IMR-90 (cell line): Measurements from ENCODE around the gene ZFP36. TPM values are rescaled to one million over a fixed set of nuclear protein-coding genes. Genes with fewer than 3 reads are reported as not detected.

ENCODE experiments used
- ATAC-seq: fragments of 200-7000 bp; cut with Tn5 transposase; 2 replicates; pipeline ENCODE4 v1.9.1; 2020; ENCODE audit warnings: low read depth, mild to moderate bottlenecking, moderate library complexity
- BruUV-seq: library from RNA; stranded (reverse); fragments of 400-500 nt; replicated peaks from 2 replicates; lab custom pipeline; 2021; lab: Mats Ljungman, UMichigan
- CTCF ChIA-PET: fragments of 300-600 bp; formaldehyde crosslinking; extraction: SDS; loops from one replicate; lab custom pipeline; 2021; ENCODE audit warnings: antibody characterized with exemption; lab: Yijun Ruan, JAX
- POLR2A ChIA-PET: fragments of 300-600 bp; sonication (Branson Sonifier 250); formaldehyde crosslinking; loops from one replicate; lab custom pipeline; 2022; ENCODE audit warnings: antibody characterized with exemption; ENCODE audit not compliant: unreplicated experiment; lab: Charles Lee
- DNase-seq: peaks from one replicate; pipeline ENCODE4 v3.0.0; 2013
- H2AFZ ChIP-seq: replicated peaks from 2 replicates; pipeline ENCODE3; 2013; ENCODE audit warnings: low read length, mild to moderate bottlenecking; ENCODE audit not compliant: poor library complexity
- H2AK5ac ChIP-seq: 2 replicates; pipeline ENCODE4 v1.6.1; 2013; ENCODE audit warnings: low read depth, low read length, inconsistent platforms
- H2AK9ac ChIP-seq: replicated peaks from 2 replicates; pipeline ENCODE3; 2013; ENCODE audit warnings: mild to moderate bottlenecking, low read depth, low read length, moderate library complexity; ENCODE audit not compliant: poor library complexity
- H2BK120ac ChIP-seq: 2 replicates; pipeline ENCODE4 v1.6.1; 2013; ENCODE audit warnings: low read depth, low read length, inconsistent platforms
- H2BK15ac ChIP-seq: 3 replicates; pipeline ENCODE4 v1.6.1; 2013; ENCODE audit warnings: low read depth, low read length, inconsistent platforms
- H2BK20ac ChIP-seq: 2 replicates; pipeline ENCODE4 v1.6.1; 2013; ENCODE audit warnings: low read depth, mild to moderate bottlenecking, inconsistent platforms, low read length, moderate library complexity
- H2BK5ac ChIP-seq: 2 replicates; pipeline ENCODE4 v1.6.1; 2013; ENCODE audit warnings: mild to moderate bottlenecking, low read depth, low read length, inconsistent platforms; ENCODE audit not compliant: poor library complexity, severe bottlenecking
- H3K14ac ChIP-seq: replicated peaks from 2 replicates; pipeline ENCODE4 v1.6.1; 2013; ENCODE audit warnings: low read depth, low read length, inconsistent platforms
- H3K18ac ChIP-seq: 2 replicates; pipeline ENCODE4 v1.6.1; 2013; ENCODE audit warnings: low read depth, low read length, control low read depth
- H3K23ac ChIP-seq: 2 replicates; pipeline ENCODE4 v1.6.1; 2013; ENCODE audit warnings: low read depth, low read length, inconsistent platforms
- H3K27ac ChIP-seq: 2 replicates; pipeline ENCODE4 v1.5.1; 2013; ENCODE audit warnings: mild to moderate bottlenecking, control low read depth, low read length; ENCODE audit not compliant: insufficient read depth
- H3K27me3 ChIP-seq: 2 replicates; pipeline ENCODE4 v1.6.1; 2013; ENCODE audit warnings: low read length; ENCODE audit not compliant: control insufficient read depth, insufficient read depth
- H3K36me3 ChIP-seq: 2 replicates; pipeline ENCODE4 v1.6.1; 2013; ENCODE audit warnings: low read length, mixed read lengths; ENCODE audit not compliant: control insufficient read depth, insufficient read depth
- H3K4ac ChIP-seq: 2 replicates; pipeline ENCODE4 v1.6.1; 2013; ENCODE audit warnings: low read depth, low read length, inconsistent platforms
- H3K4me1 ChIP-seq: 2 replicates; pipeline ENCODE4 v1.6.1; 2013; ENCODE audit warnings: low read length, mixed read lengths; ENCODE audit not compliant: control insufficient read depth, insufficient read depth
- H3K4me2 ChIP-seq: 2 replicates; pipeline ENCODE4 v1.6.1; 2013; ENCODE audit warnings: low read depth, mild to moderate bottlenecking, control low read depth, low read length, moderate library complexity
- H3K4me3 ChIP-seq: 2 replicates; pipeline ENCODE4 v1.5.1; 2013; ENCODE audit warnings: low read depth, mild to moderate bottlenecking, control low read depth, low read length, moderate library complexity; ENCODE audit not compliant: insufficient read depth
- H3K56ac ChIP-seq: 2 replicates; pipeline ENCODE4 v1.6.1; 2013; ENCODE audit warnings: low read length, inconsistent platforms; ENCODE audit not compliant: insufficient read depth; ENCODE audit errors: extremely low read depth
- H3K79me1 ChIP-seq, 2 experiments: 2 replicates each; pipeline ENCODE4 v1.6.1; 2013; ENCODE audit warnings: low read length in 2 of 2, inconsistent platforms in 1 of 2, low read depth in 1 of 2
- H3K9ac ChIP-seq: 2 replicates; pipeline ENCODE4 v1.6.1; 2013; ENCODE audit warnings: low read depth, low read length, control low read depth
- H3K9me1 ChIP-seq: 2 replicates; pipeline ENCODE4 v1.6.1; 2013; ENCODE audit warnings: low read length, inconsistent platforms; ENCODE audit not compliant: insufficient read depth
- H3K9me3 ChIP-seq: 2 replicates; pipeline ENCODE4 v1.6.1; 2013; ENCODE audit warnings: low read length; ENCODE audit not compliant: control insufficient read depth, insufficient read depth
- H4K20me1 ChIP-seq: 2 replicates; pipeline ENCODE4 v1.6.1; 2013; ENCODE audit warnings: low read length, inconsistent platforms; ENCODE audit not compliant: insufficient read depth
- H4K5ac ChIP-seq: 2 replicates; pipeline ENCODE4 v1.6.1; 2013; ENCODE audit warnings: mild to moderate bottlenecking, low read depth, low read length, control low read depth
- H4K8ac ChIP-seq, 2 experiments: 2 replicates each; pipeline ENCODE4 v1.6.1; 2013; ENCODE audit warnings: low read depth in 2 of 2, low read length in 2 of 2, control low read depth in 1 of 2, inconsistent platforms in 1 of 2
- H4K91ac ChIP-seq: 2 replicates; pipeline ENCODE4 v1.6.1; 2013; ENCODE audit warnings: low read depth, low read length, inconsistent platforms; ENCODE audit not compliant: insufficient read depth
- BHLHE40 ChIP-seq: fragments of 150-350 bp; IDR thresholded peaks from 2 replicates; pipeline ENCODE4 v1.6.1; 2016; ENCODE audit warnings: mild to moderate bottlenecking, low read depth, low read length
- CEBPB ChIP-seq: IDR thresholded peaks from 2 replicates; pipeline ENCODE4 v1.6.1; 2012; ENCODE audit warnings: low read depth, low read length, improper control_type of control experiment
- CHD1 ChIP-seq: IDR thresholded peaks from 2 replicates; pipeline ENCODE4 v1.6.1; 2012; ENCODE audit warnings: low read depth, low read length, improper control_type of control experiment
- CTCF ChIP-seq: conservative IDR thresholded peaks from 2 replicates; pipeline ENCODE4 v1.5.1; 2012; ENCODE audit warnings: mild to moderate bottlenecking, low read depth, low read length, improper control_type of control experiment
- ELK1 ChIP-seq: fragments of 150-350 bp; IDR thresholded peaks from 2 replicates; pipeline ENCODE4 v1.6.1; 2016; ENCODE audit warnings: low read depth, mild to moderate bottlenecking, low read length, moderate library complexity, borderline replicate concordance
- FOS ChIP-seq: fragments of 150-350 bp; IDR thresholded peaks from 2 replicates; pipeline ENCODE4 v1.6.1; 2016; ENCODE audit warnings: low read depth, low read length
- MAFK ChIP-seq: IDR thresholded peaks from 2 replicates; pipeline ENCODE4 v1.6.1; 2012; ENCODE audit warnings: low read depth, low read length, improper control_type of control experiment
- MAZ ChIP-seq: IDR thresholded peaks from 2 replicates; pipeline ENCODE4 v1.6.1; 2012; ENCODE audit warnings: low read depth, mild to moderate bottlenecking, low read length, improper control_type of control experiment, moderate library complexity, borderline replicate concordance
- MXI1 ChIP-seq: IDR thresholded peaks from 2 replicates; pipeline ENCODE4 v1.6.1; 2012; ENCODE audit warnings: low read depth, mild to moderate bottlenecking, low read length, moderate library complexity, borderline replicate concordance
- NFE2L2 ChIP-seq: fragments of 150-350 bp; IDR thresholded peaks from 2 replicates; pipeline ENCODE4 v1.6.1; 2016; ENCODE audit warnings: low read depth, mild to moderate bottlenecking, low read length
- POLR2A ChIP-seq: IDR thresholded peaks from 2 replicates; pipeline ENCODE4 v1.6.1; 2012; ENCODE audit warnings: mild to moderate bottlenecking, low read depth, low read length
- RAD21 ChIP-seq: IDR thresholded peaks from 2 replicates; pipeline ENCODE4 v1.6.1; 2012; ENCODE audit warnings: low read length, improper control_type of control experiment
- RCOR1 ChIP-seq: IDR thresholded peaks from 2 replicates; pipeline ENCODE4 v1.6.1; 2012; ENCODE audit warnings: mild to moderate bottlenecking, low read length, improper control_type of control experiment; ENCODE audit not compliant: insufficient replicate concordance
- RFX5 ChIP-seq: IDR thresholded peaks from 2 replicates; pipeline ENCODE4 v1.8.0; 2012; ENCODE audit warnings: low read depth, mild to moderate bottlenecking, low read length, moderate library complexity
- SMC3 ChIP-seq: fragments of 150-350 bp; IDR thresholded peaks from 2 replicates; pipeline ENCODE4 v1.6.1; 2016; ENCODE audit warnings: low read depth, mild to moderate bottlenecking, antibody characterized with exemption, low read length, moderate library complexity
- USF2 ChIP-seq: fragments of 150-350 bp; IDR thresholded peaks from 2 replicates; pipeline ENCODE4 v1.6.1; 2017; ENCODE audit warnings: mild to moderate bottlenecking, antibody characterized with exemption, low read length, low read depth
- WGBS, 2 experiments: methylation state at CpG; one replicate each; pipeline versions ENCODE4 v1.1.5 to v1.1.7; 2013; ENCODE audit warnings: missing lambda C conversion rate in 2 of 2; ENCODE audit not compliant: insufficient read length in 1 of 2; ENCODE audit errors: extremely low coverage in 2 of 2; 5-methylcytosine and 5-hydroxymethylcytosine counted together
- dilution Hi-C: fragments of 300-500 bp; cut with HindIII; formaldehyde crosslinking; loops from one replicate; pipeline ENCODE4 v1.14.3; 2018; ENCODE audit warnings: low sequenced_read_pairs; ENCODE audit not compliant: unreplicated experiment
- in situ Hi-C: fragments of 300-500 bp; cut with MboI; formaldehyde crosslinking; loops from 3 replicates; pipeline ENCODE4 v1.14.3; 2019; ENCODE audit warnings: low sequenced_read_pairs, inconsistent platforms, mixed read lengths
- intact Hi-C: fragments of 100-400 bp; cut with micrococcal nuclease; formaldehyde crosslinking; loops from 2 replicates; pipeline ENCODE4 v1.10.0; 2022
- polyA plus RNA-seq, 3 experiments: library from polyadenylated mRNA; depleted of rRNA; stranded (reverse); fragments of >200 nt; gene quantifications; 2 replicates each; pipeline ENCODE4 v1.2.3, GENCODE V29; 2012; ENCODE audit warnings: low replicate concordance in 1 of 3
- total RNA-seq: library from RNA; depleted of rRNA; stranded (reverse); fragments of >200 nt; gene quantifications from 2 replicates; pipeline ENCODE4 v1.2.3, GENCODE V29; 2012

ZFP36 gene
- total and polyA plus RNA-seq, 2 of the 4 experiments (the other 2 are of a cell fraction): 1.4 to 45.0 TPM

- Histone ChIP-seq H3K9me3 (no peaks in the 10 kb centered on the region), H3K4me2 (no peak overlapping the region), H3K36me3 (peaks cover 38% of the 10 kb centered on the region), H3K27ac (no peak overlapping the region), H4K20me1 (peaks cover 15% of the 10 kb centered on the region), H2AFZ (no peak overlapping the region), H3K9me1 (peaks cover 28% of the 10 kb centered on the region), H2BK20ac (no peak overlapping the region), H3K4me3 (no peak overlapping the region), H3K27me3 (no peaks in the 10 kb centered on the region), H3K9ac (no peak overlapping the region), H3K14ac (no peak overlapping the region), H3K18ac (no peak overlapping the region), H2BK15ac (no peak overlapping the region), H2AK5ac (no peak overlapping the region), H3K4me1 (peaks cover 25% of the 10 kb centered on the region), H4K91ac (no peak overlapping the region), H2BK5ac (no peak overlapping the region), H2BK120ac (no peak overlapping the region), H2AK9ac (no peak overlapping the region), H3K79me1 (peaks cover 23 to 75% of the 10 kb centered on the region in 2 experiments), H3K4ac (no peak overlapping the region), H3K23ac (no peak overlapping the region), H4K8ac (no peak overlapping the region), H4K5ac (no peak overlapping the region), H3K56ac (no peak overlapping the region)
- in situ Hi-C loops (no loop called here), intact Hi-C loops (no loop called here), dilution Hi-C loops (no loop called here)
- ATAC-seq: no peak
- WGBS, 2 experiments: no CpG with 5 or more reads among the region's 1 CpG
- BruUV-seq: no TSS peak
- DNase-seq: no peak
- ChIA-PET POLR2A (no interaction called here), CTCF (no interaction called here)
- TF ChIP-seq MAZ (no peak), NFE2L2 (no peak), CTCF (no peak), SMC3 (no peak), CHD1 (no peak), BHLHE40 (no peak), RAD21 (no peak), RCOR1 (no peak), ELK1 (no peak), CEBPB (no peak), FOS (no peak), RFX5 (no peak), POLR2A (no peak), MXI1 (no peak), MAFK (no peak), USF2 (no peak)
Measured at GRCh38 chr19:39360599-39360998, 46.0 kb upstream of the ZFP36 start.
